AG10803 (cell line): Measurements from ENCODE around the gene ATP5ME.

Experiments used
- DNase-seq: peaks from one replicate; pipeline ENCODE4 v3.0.0; 2010; ENCODE audit warnings: low read depth
- H3K4me3 ChIP-seq: 2 replicates; pipeline ENCODE4 v1.5.1; 2011; ENCODE audit warnings: mild to moderate bottlenecking, low read length, control low read depth
- CTCF ChIP-seq: conservative IDR thresholded peaks from 2 replicates; pipeline ENCODE4 v1.5.1; 2011; ENCODE audit warnings: mild to moderate bottlenecking, low read length, control low read depth, inconsistent platforms

The ATP5ME gene

DNA sequence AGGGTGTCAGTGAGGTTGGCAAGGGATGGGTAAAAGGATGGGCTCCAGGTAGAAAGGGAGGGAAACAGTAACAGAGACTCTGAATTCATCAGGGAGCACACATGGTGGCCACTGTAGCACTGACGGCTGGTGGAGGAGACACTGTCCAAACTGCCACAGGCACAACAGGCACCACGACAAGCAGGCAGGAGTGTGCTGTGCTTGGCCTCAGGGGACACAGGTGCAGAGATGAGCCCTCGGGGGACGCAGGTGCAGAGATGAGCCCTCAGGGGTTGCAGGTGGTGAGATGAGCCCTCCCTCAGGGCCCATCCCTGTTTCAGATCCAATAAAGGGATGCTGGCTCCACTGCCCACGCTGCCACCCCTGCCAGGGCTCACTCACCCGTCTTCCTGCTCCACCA is 41.1 kb downstream of the ATP5ME start:
- TF ChIP-seq CTCF: no peak
- DNase-seq: no peak
- H3K4me3 ChIP-seq: no peak overlapping the region

DNA sequence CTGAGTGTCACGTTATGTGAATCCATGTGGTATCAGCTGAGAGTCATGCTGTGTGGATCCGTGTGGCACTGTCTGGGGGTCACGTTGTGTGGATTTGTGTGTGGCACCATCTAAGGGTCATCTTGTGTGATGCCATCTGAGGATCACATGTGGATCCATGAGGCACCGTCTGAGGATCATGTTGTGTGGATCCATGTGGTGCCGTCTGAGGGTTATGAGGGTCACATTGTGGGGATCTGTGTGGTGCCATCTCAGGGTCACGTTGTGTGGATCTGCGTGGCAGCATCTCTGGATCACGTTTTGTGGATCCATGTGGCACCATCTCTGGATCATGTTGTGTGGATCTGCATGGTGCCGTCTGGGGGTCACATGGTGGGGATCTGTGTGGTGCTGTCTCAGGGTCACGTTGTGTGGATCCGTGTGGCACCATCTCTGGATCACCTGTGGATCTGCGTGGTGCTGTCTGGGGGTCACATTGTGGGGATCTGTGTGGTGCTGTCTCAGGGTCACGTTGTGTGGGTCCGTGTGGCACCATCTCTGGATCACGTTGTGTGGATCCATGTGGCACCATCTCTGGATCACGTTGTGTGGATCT is 41.8 kb downstream of the ATP5ME start:
- no peak for TF ChIP-seq CTCF
- H3K4me3 ChIP-seq: no peak overlapping the region
- DNase-seq: no peak

GRCh38 chr4:630656-631055 is 43.4 kb downstream of the ATP5ME start:
- no peak for TF ChIP-seq CTCF
- H3K4me3 ChIP-seq: no peak overlapping the region
- DNase-seq: no peak

DNA sequence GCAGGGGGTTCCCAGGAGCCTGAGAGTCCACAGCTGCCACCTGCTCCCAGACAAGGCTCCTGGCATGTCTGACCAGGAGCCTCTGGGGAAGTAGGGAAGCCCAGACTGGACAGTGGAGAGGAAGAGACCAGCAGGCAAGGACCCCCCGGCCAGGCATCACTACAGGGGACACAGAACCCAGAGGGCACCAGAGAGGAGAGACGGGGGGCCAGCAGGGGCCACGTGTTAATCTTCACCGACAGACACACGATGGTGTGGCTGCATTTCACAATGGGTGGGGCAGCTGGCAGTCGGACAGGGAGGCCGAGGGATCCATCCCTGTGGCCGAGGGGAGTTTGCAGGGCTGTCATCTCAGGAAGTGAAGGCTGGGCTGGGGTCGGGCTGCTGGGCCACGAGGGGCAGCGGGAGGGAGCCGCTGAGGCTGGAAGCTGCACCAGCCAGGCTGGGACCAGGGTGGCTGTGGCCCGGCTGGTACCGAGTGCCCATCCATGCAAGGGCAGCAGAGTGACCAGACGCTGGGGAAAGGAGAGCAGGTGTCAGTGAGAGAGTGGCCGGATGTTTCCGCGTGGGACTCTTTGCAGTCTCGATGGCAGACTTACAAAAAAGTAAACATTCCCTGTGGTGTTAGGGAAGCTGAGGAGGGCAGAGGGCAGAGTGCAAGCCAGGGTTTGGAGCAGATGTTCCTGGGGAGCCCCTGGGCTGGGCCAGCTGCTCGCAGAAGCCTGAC is 44.0 kb downstream of the ATP5ME start:
- TF ChIP-seq CTCF: no peak
- H3K4me3 ChIP-seq: no peak overlapping the region
- DNase-seq: no peak

DNA sequence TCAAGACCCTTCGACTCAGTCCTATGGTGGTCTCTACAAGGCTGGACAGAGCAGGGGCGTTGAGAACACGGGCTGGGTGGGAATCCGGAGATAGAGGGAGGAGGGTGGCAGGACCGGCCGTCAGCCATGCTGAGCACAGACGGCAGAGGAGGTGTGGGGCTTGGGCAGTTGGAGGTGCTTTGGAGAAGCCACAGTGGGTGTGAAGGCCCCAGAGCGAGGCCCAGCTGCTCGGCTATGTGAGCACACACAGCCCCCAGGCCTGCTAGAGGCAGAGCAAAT is 44.5 kb downstream of the ATP5ME start:
- no peak overlapping the region for H3K4me3 ChIP-seq
- no peak for TF ChIP-seq CTCF
- DNase-seq: no peak

GRCh38 chr4:628821-629635 is 45.0 kb downstream of the ATP5ME start:
- H3K4me3 ChIP-seq: no peak overlapping the region
- no peak for TF ChIP-seq CTCF
- no peak for DNase-seq

DNA sequence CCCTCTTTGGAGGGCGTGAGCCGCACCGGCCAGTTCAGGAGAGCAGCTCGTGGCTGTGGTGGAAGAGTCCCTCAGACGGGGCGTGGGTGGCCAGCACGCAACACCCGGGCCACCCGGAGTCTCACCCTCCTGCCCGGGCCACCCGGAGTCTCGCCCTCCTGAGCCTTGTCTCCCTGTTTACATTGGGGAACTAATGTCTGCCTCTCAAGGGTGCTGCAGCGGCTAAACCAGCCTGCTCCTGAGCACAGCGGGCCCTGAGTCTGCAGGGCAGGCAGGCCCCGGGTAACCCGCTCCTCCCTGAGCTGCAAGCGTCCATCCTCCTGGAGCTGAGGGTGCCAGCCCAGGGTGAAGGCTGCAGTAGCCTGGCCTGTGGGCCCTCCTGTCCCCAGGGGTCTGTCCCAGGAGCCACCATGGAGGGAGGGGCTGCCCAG is 45.8 kb downstream of the ATP5ME start:
- no peak for TF ChIP-seq CTCF
- no peak overlapping the region for H3K4me3 ChIP-seq
- DNase-seq: no peak
